Heart right ventricle (tissue), 16 donors: Measurements from ENCODE around the gene PDE7B. TPM values are rescaled to one million over a fixed set of nuclear protein-coding genes. Genes with fewer than 3 reads are reported as not detected.

Experiments used
- ATAC-seq, 8 donors: fragments of 200-7000 bp; cut with Tn5 transposase; one replicate each; pipeline ENCODE4 v1.9.1; 2020; ENCODE audit warnings: mild to moderate bottlenecking in 8 of 8, moderate library complexity in 8 of 8, moderate number of reproducible peaks in 1 of 8
- DNase-seq, 2 donors: peaks; one replicate each; pipeline ENCODE4 v3.0.0-alpha.2; 2020
- H3K27ac ChIP-seq, 10 donors: fragments of 200-600 bp; sonication (generic) in 2 of 10; one replicate each; pipeline versions ENCODE4 v1.5.0 to v1.8.0; 2020 to 2022; ENCODE audit warnings: mild to moderate bottlenecking in 3 of 10
- H3K27me3 ChIP-seq, 7 donors: fragments of 200-600 bp; one replicate each; pipeline ENCODE4 v1.8.0; 2021 to 2022; ENCODE audit warnings: mild to moderate bottlenecking in 2 of 7
- H3K36me3 ChIP-seq, 9 donors: fragments of 200-600 bp; sonication (generic) in 1 of 9; one replicate each; pipeline versions ENCODE4 v1.5.0 to v1.8.0; 2020 to 2022; ENCODE audit warnings: mild to moderate bottlenecking in 2 of 9
- H3K4me1 ChIP-seq, 9 donors: fragments of 200-600 bp; sonication (generic) in 1 of 9; one replicate each; pipeline versions ENCODE4 v1.5.0 to v1.8.0; 2020 to 2022; ENCODE audit warnings: mild to moderate bottlenecking in 4 of 9
- H3K4me3 ChIP-seq, 10 donors: fragments of 200-600 bp; sonication (generic) in 2 of 10; one replicate each; pipeline versions ENCODE4 v1.5.0 to v1.8.0; 2020 to 2022; ENCODE audit warnings: mild to moderate bottlenecking in 7 of 10, moderate library complexity in 2 of 10
- H3K9me3 ChIP-seq, 11 donors: fragments of 200-600 bp in 10 of 11; sonication (generic) in 2 of 11; one replicate each; pipeline versions ENCODE4 v1.5.0 to v1.8.0; 2013 to 2022; ENCODE audit warnings: mild to moderate bottlenecking in 2 of 11, control low read depth in 1 of 11, moderate library complexity in 1 of 11
- WGBS, 2 donors: extraction: QIAGEN DNeasy Blood & Tissue Kit; methylation state at CpG; one replicate each; pipeline ENCODE4 v1.1.7; 2013; ENCODE audit warnings: inconsistent platforms in 1 of 2; 5-methylcytosine and 5-hydroxymethylcytosine counted together
- intact Hi-C, 10 donors: fragments of 100-400 bp; cut with DNase I; formaldehyde crosslinking; loops; one replicate each; pipeline versions ENCODE4 v1.11.1 to v1.14.2; 2022
- polyA plus RNA-seq, 2 donors: library from polyadenylated mRNA; stranded (reverse); fragments of 200-250 nt; gene quantifications; one replicate each; pipeline ENCODE4 v1.2.3, GENCODE V29; 2013
- total RNA-seq, 10 donors: library from RNA; stranded (reverse); fragmentation: NEBNext Ultra II Directional in 3 of 10; extraction: Animal tissue kit (Norgen Biotek cat#: 25700) in 3 of 10; gene quantifications; one replicate each; pipeline versions ENCODE4 v1.2.1 to v1.2.4, GENCODE V29; 2021 to 2023
- TF ChIP-seq, protein P1 (sequence below), 9 donors: fragments of 200-600 bp; sonication (generic) in 2 of 9; IDR thresholded peaks; one replicate each; pipeline versions ENCODE4 v1.5.0 to v1.8.0; 2021 to 2022; ENCODE audit warnings: antibody characterized with exemption in 9 of 9, mild to moderate bottlenecking in 5 of 9, moderate library complexity in 1 of 9
- donor health status: Arrhythmogenic right ventricular cardiomyopathy.
- donor health status: ischemic (EF 13 %, LVEDD 7.1; RV severe dilation, severe dysfunction).
- donor health status: healthy with polysubstance abuse.
- donor health status: DM: no; HTN: yes; CAD: no.
- donor health status: DM: no; HTN: no; CAD: no.
- donor health status: ischemic (EF 25% LVEDD 6.9; RV normal size, moderate dysfunction).
- donor health status: ischemic (EF 25% LVEDD 5.7; RV mildly dilated, moderate dysfunction).
- donor health status: healthy.
- donor health status: DM: yes; HTN: yes; CAD: no.
- donor health status: Ischemic cardiomyopathy.
- donor health status: ischemic (EF 35%, LVEDD 5.7; RV mildly dilated, moderate dysfunction).
- donor health status: nonischemic (EF 11% LVEDD 7.7; RV severe dilation, severe dysfunction).
- donor health status: DM: yes; HTN: yes; CAD: no.
- donor health status: PGD.
- donor health status: ischemic (EF 29% LVEDD 5.4; RV normal size, mild dysfunction).
- donor health status: nonischemic (EF 23%, LVEDD 6.1; RV moderate dilation, normal function).

The PDE7B gene
- total and polyA plus RNA-seq, 12 donors = 3.7 to 19.6 (median 10.8) TPM

DNA sequence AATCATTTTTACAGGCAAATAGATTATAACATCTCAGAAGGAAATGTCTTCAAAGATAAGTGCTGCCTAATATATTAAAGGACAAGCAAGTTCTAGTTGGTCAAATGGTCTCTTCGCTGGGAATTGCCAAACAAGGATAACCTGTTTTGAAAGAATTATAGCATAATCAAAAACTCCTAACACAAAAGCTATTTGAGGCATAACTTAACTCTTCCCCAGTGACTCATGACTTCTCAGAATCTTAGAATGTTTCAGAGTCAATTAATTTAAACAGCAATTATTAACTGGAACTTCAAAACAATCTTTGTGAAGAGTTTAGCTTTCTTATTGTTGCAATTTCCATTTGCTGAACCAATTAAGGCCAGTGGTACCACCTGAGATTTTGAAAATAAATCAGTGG is 272.0 kb downstream of the PDE7B start:
- no peak for ATAC-seq
- no peaks in the 10 kb centered on the region for H3K9me3 ChIP-seq
- H3K4me3 ChIP-seq = no peak overlapping the region
- WGBS, 2 donors = 62 to 76% methylated on average over 1 of the region's 1 CpG
- H3K27ac ChIP-seq = peak overlapping the region in 3 of 10 donors; percentile 3 to 43 (median 6)
- H3K27me3 ChIP-seq = no peaks in the 10 kb centered on the region
- H3K4me1 ChIP-seq = peaks cover 0 to 46% (median 25%) of the 10 kb centered on the region in 9 donors
- intact Hi-C loops = loop anchor here in 1 of 10 donors (10.0 kb wide), 1 partner anchor 51 kb away; no protein-coding TSS in a partner anchor
- no peaks in the 10 kb centered on the region for H3K36me3 ChIP-seq
- DNase-seq = no peak
- TF ChIP-seq, protein P1, sequence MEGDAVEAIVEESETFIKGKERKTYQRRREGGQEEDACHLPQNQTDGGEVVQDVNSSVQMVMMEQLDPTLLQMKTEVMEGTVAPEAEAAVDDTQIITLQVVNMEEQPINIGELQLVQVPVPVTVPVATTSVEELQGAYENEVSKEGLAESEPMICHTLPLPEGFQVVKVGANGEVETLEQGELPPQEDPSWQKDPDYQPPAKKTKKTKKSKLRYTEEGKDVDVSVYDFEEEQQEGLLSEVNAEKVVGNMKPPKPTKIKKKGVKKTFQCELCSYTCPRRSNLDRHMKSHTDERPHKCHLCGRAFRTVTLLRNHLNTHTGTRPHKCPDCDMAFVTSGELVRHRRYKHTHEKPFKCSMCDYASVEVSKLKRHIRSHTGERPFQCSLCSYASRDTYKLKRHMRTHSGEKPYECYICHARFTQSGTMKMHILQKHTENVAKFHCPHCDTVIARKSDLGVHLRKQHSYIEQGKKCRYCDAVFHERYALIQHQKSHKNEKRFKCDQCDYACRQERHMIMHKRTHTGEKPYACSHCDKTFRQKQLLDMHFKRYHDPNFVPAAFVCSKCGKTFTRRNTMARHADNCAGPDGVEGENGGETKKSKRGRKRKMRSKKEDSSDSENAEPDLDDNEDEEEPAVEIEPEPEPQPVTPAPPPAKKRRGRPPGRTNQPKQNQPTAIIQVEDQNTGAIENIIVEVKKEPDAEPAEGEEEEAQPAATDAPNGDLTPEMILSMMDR (IDR thresholded peaks at IDR 0.05) = no peak

DNA sequence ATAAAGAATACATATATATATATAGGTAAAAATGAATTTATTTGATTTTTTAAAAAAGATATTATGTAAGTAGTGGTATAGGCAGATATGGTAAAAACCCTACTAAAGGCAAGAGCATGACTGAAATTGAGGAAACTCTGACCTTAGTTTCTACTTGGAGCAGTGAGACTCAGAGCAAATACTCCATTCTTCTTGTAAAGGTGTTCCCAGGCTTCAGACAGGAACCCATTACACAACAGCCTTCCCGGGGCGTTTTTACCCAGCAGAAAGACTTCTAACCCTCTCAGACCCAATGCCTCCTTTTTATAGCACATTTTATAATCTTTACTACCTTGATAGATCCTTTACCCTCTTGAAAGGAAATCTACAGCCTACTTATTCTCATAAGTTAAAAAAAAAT is 274.1 kb downstream of the PDE7B start:
- peaks cover 0 to 40% (median 19%) of the 10 kb centered on the region in 9 donors for H3K4me1 ChIP-seq
- no peak overlapping the region for H3K27ac ChIP-seq
- intact Hi-C loops = loop anchor here in 1 of 10 donors (10.0 kb wide), 1 partner anchor 49 kb away; no protein-coding TSS in a partner anchor
- TF ChIP-seq, protein P1 (IDR thresholded peaks at IDR 0.05) = no peak
- no peaks in the 10 kb centered on the region for H3K9me3 ChIP-seq
- no peaks in the 10 kb centered on the region for H3K27me3 ChIP-seq
- DNase-seq = no peak
- no peak for ATAC-seq
- no peaks in the 10 kb centered on the region for H3K36me3 ChIP-seq
- no peak overlapping the region for H3K4me3 ChIP-seq
- 93 to 96% methylated on average over 2 of the region's 2 CpGs for WGBS, 2 donors

DNA sequence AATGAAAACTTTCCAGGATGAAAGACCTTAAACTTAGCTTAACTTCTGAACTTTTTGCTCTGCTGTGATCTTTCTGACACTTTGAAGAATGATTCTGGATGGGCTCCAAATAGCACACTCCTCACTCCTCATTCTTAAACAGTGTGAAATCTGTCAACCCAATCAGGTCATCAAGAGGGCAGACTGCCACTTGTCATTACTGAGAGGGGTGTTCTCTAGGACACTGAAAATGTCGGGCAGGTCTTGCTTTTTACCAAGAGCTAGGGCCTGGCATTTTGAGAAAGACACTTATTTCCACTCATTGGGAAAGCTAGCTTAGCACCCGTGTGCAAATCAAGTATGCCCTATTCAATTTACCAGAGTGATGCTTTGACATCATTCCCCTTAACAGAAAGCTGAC is 276.4 kb downstream of the PDE7B start:
- Histone ChIP-seq H3K9me3 (no peaks in the 10 kb centered on the region), H3K36me3 (no peaks in the 10 kb centered on the region), H3K4me1 (peaks cover 0 to 40% (median 19%) of the 10 kb centered on the region in 9 donors), H3K4me3 (no peak overlapping the region), H3K27ac (peak overlapping the region in 5 of 10 donors; percentile 15 to 50 (median 42)), H3K27me3 (no peaks in the 10 kb centered on the region)
- TF ChIP-seq, protein P1 (IDR thresholded peaks at IDR 0.05) = no peak
- intact Hi-C loops = loop anchor here in 1 of 10 donors (10.0 kb wide), 1 partner anchor 47 kb away; no protein-coding TSS in a partner anchor
- WGBS, 2 donors = 16 to 25% methylated on average over 2 of the region's 2 CpGs
- DNase-seq = no peak
- ATAC-seq = peak in 5 of 8 donors; percentile 35 to 56 (median 44)

DNA sequence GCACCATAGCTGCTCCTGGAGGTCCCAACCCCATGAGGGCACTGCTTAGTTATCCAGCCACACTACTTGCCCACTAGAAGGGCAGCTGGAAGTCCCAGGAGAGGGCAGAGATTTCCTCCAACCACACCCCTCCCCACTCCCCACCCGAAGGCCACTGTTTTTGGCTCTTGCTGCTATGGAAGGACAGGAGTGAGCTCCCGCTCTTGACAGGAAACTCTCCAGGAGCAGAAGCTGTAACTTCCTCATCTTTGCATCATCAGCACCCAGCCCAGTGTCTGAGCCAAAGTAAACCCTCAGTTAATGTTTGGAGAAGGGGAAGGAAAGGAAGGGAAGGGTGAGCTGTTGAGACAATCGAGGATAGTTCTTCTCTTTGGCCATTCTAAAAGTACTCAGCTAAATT is 277.9 kb downstream of the PDE7B start:
- no peak overlapping the region for H3K4me3 ChIP-seq
- TF ChIP-seq, protein P1 (IDR thresholded peaks at IDR 0.05) = no peak
- no peaks in the 10 kb centered on the region for H3K36me3 ChIP-seq
- peak; percentile 26 to 75 (median 56) for ATAC-seq
- peaks cover 0 to 35% (median 19%) of the 10 kb centered on the region in 9 donors for H3K4me1 ChIP-seq
- intact Hi-C loops = loop anchor here in 1 of 10 donors (10.0 kb wide), 1 partner anchor 45 kb away; no protein-coding TSS in a partner anchor
- H3K27me3 ChIP-seq = no peaks in the 10 kb centered on the region
- peak in 1 of 2 donors; percentile 17 for DNase-seq
- WGBS, 2 donors = 39 to 62% methylated on average over 3 of the region's 3 CpGs
- H3K9me3 ChIP-seq = no peaks in the 10 kb centered on the region
- H3K27ac ChIP-seq = peak overlapping the region in 5 of 10 donors; percentile 5 to 43 (median 22)
